K562 (cell line): ENCODE results near the gene TTLL11. TPM values are rescaled to one million over a fixed set of nuclear protein-coding genes. Genes with fewer than 3 reads are reported as not detected.

Experiments
- ATAC-seq: fragments of 200-7000 bp; cut with Tn5 transposase; 3 replicates; pipeline ENCODE4 v1.9.1; 2020; ENCODE audit warnings: moderate library complexity
- BruUV-seq: library from RNA; stranded (reverse); fragments of 400-500 nt; replicated peaks from 2 replicates; lab custom pipeline; 2021; lab: Mats Ljungman, UMichigan
- CTCF ChIA-PET: fragments of 300-600 bp; formaldehyde crosslinking; extraction: SDS; loops from one replicate; lab custom pipeline; 2021; ENCODE audit warnings: low intra/inter-chr PET ratio; lab: Yijun Ruan, JAX
- POLR2A ChIA-PET: fragments of 300-600, 350-650 bp; sonication (Branson Sonifier 250); formaldehyde crosslinking; extraction: SDS; loops from one replicate; lab custom pipeline; 2021; ENCODE audit warnings: antibody characterized with exemption, inconsistent platforms; lab: Yijun Ruan, JAX
- DNase-seq, 4 experiments: peaks; one replicate each; pipeline versions ENCODE4 v3.0.0 to v3.0.0-alpha.2; 2011 to 2018; ENCODE audit warnings: low spot score in 3 of 4, mixed read lengths in 3 of 4; ENCODE audit errors: extremely low read depth in 1 of 4
- FAIRE-seq: peaks from 2 replicates; lab custom pipeline; 2011; peaks lifted over from hg19 to GRCh38; lab: Jason Lieb, UNC
- H2AFZ ChIP-seq: 2 replicates; pipeline ENCODE4 v1.6.0; 2011; ENCODE audit warnings: low read depth, low read length, control low read depth, inconsistent platforms
- H3K27ac ChIP-seq: fragments of 200-600 bp; 3 replicates; pipeline ENCODE4 v1.8.0; 2011; ENCODE audit warnings: low read depth, mild to moderate bottlenecking, control low read depth, inconsistent platforms, low read length, moderate library complexity, mixed read lengths; ENCODE audit errors: extremely low read depth
- H3K27me3 ChIP-seq, 2 experiments: fragments of 300-600 bp in 1 of 2; 2 replicates in 1 of 2; 3 replicates in 1 of 2; pipeline versions ENCODE4 v1.6.0 to v1.8.0; 2011; ENCODE audit warnings: inconsistent platforms in 2 of 2, low read length in 2 of 2, mild to moderate bottlenecking in 1 of 2, mixed read lengths in 1 of 2, moderate library complexity in 1 of 2; ENCODE audit not compliant: control insufficient read depth in 2 of 2, insufficient read depth in 2 of 2
- H3K36me3 ChIP-seq: fragments of 300-600 bp; 3 replicates; pipeline ENCODE4 v1.8.0; 2011; ENCODE audit warnings: mild to moderate bottlenecking, low read length, inconsistent platforms; ENCODE audit not compliant: control insufficient read depth, insufficient read depth
- H3K4me1 ChIP-seq, 2 experiments: fragments of 200-600 bp in 1 of 2; replicated peaks in 1 of 2; 2 replicates in 1 of 2; 3 replicates in 1 of 2; pipeline versions ENCODE4 v1.5.1 to v1.8.0; 2011; ENCODE audit warnings: inconsistent platforms in 2 of 2, low read length in 2 of 2, mild to moderate bottlenecking in 1 of 2, mixed read lengths in 1 of 2, moderate library complexity in 1 of 2; ENCODE audit not compliant: control insufficient read depth in 2 of 2, insufficient read depth in 2 of 2
- H3K4me2 ChIP-seq: 2 replicates; pipeline ENCODE4 v1.6.1; 2011; ENCODE audit warnings: low read length, control low read depth, inconsistent platforms, mixed read lengths; ENCODE audit not compliant: insufficient read depth
- H3K4me3 ChIP-seq: fragments of 200-600 bp; sonication (generic), shearing (Covaris generic); 2 replicates; pipeline ENCODE4 v1.5.1; 2016; ENCODE audit warnings: control low read depth, inconsistent platforms
- H3K79me2 ChIP-seq: fragments of 200-600 bp; 3 replicates; pipeline ENCODE4 v1.8.0; 2011; ENCODE audit warnings: low read length, inconsistent platforms; ENCODE audit not compliant: control insufficient read depth, insufficient read depth
- H3K9ac ChIP-seq, 2 experiments: 2 replicates each; pipeline versions ENCODE4 v1.6.0 to v1.6.1; 2011; ENCODE audit warnings: low read depth in 2 of 2, low read length in 2 of 2, control low read depth in 1 of 2, inconsistent platforms in 1 of 2, mild to moderate bottlenecking in 1 of 2, mixed read lengths in 1 of 2; ENCODE audit not compliant: insufficient read depth in 1 of 2
- H3K9me1 ChIP-seq: one replicate; pipeline ENCODE4 v1.6.0; 2011; ENCODE audit warnings: inconsistent platforms, mild to moderate bottlenecking, low read length, moderate library complexity; ENCODE audit not compliant: control insufficient read depth, insufficient read depth
- H3K9me3 ChIP-seq: replicated peaks from 2 replicates; pipeline ENCODE4 v1.5.1; 2011; ENCODE audit warnings: low read depth, low read length, inconsistent platforms; ENCODE audit not compliant: control insufficient read depth, insufficient read depth
- H4K20me1 ChIP-seq: replicated peaks from 2 replicates; pipeline ENCODE4 v1.6.1; 2011; ENCODE audit warnings: low read length, inconsistent platforms, mixed read lengths; ENCODE audit not compliant: control insufficient read depth, insufficient read depth
- ETV5 ChIP-seq: sonication (generic); formaldehyde crosslinking; IDR thresholded peaks from 2 replicates; pipeline ENCODE4 v1.4.0; 2020; ENCODE audit warnings: low read depth, mild to moderate bottlenecking, missing genetic modification reagents
- NFRKB ChIP-seq: fragments of 450-650 bp; IDR thresholded peaks from 2 replicates; pipeline ENCODE4 v1.6.1; 2016; ENCODE audit warnings: low read depth
- ZNF253 ChIP-seq: fragments of 250-450 bp; sonication (Bioruptor Pico); conservative IDR thresholded peaks from 2 replicates; pipeline ENCODE4 v1.6.1; 2021; ENCODE audit warnings: mild to moderate bottlenecking
- ZNF316 ChIP-seq: fragments of 450-650 bp; IDR thresholded peaks from 2 replicates; pipeline ENCODE4 v1.6.1; 2016
- WGBS: fragments of 100-300 bp; shearing (Covaris generic); methylation state at CpG from one replicate; pipeline ENCODE4 v1.1.6; 2016; ENCODE audit warnings: low coverage, mixed read lengths; ENCODE audit not compliant: insufficient coverage; ENCODE audit errors: missing lambda C conversion rate; 5-methylcytosine and 5-hydroxymethylcytosine counted together
- in situ Hi-C: fragments of 300-500 bp; cut with MboI; formaldehyde crosslinking; loops from 4 replicates; pipeline ENCODE4 v1.15.0; 2018; ENCODE audit warnings: inconsistent platforms, mixed read lengths
- intact Hi-C: fragments of 100-400 bp; cut with micrococcal nuclease; formaldehyde crosslinking; loops from 2 replicates; pipeline ENCODE4 v1.14.2; 2022
- polyA plus RNA-seq, 8 experiments: library from polyadenylated mRNA; depleted of rRNA in 4 of 8; stranded (reverse) in 5 of 8; unstranded in 3 of 8; fragments of >200 nt; fragmentation: Nextera tagmentation in 2 of 8; fragmentation: Illumina TruSeq in 1 of 8; extraction: Ambion mirVana in 2 of 8; extraction: Trizol in 1 of 8; gene quantifications; 2 replicates each; pipeline versions ENCODE4 v1.2.1 to v1.2.3, GENCODE V29; 2011 to 2014; ENCODE audit warnings: inconsistent platforms in 1 of 8, missing spikeins in 1 of 8
- total RNA-seq, 7 experiments: library from RNA; depleted of rRNA in 6 of 7; stranded (reverse); fragments of >200 nt in 6 of 7; fragmentation: Illumina TruSeq in 2 of 7; extraction: Trizol in 2 of 7; gene quantifications; 2 replicates each; pipeline versions ENCODE4 v1.2.1 to v1.2.3, GENCODE V29; 2011 to 2021; ENCODE audit warnings: low replicate concordance in 1 of 7
- TF ChIP-seq, protein P1 (sequence below): fragments of 450-650 bp; IDR thresholded peaks from 2 replicates; pipeline ENCODE4 v1.6.1; 2014; ENCODE audit warnings: low read depth, mild to moderate bottlenecking, moderate library complexity, borderline replicate concordance
- TF ChIP-seq, protein P2 (sequence below), 2 experiments: fragments of 450-650 bp in 1 of 2; IDR thresholded peaks; 2 replicates each; pipeline ENCODE4 v1.6.1; 2011 to 2017; ENCODE audit warnings: low read depth in 2 of 2, antibody characterized with exemption in 1 of 2, borderline replicate concordance in 1 of 2, low read length in 1 of 2, mild to moderate bottlenecking in 1 of 2, mixed read lengths in 1 of 2; ENCODE audit not compliant: control insufficient read depth in 1 of 2
- TF ChIP-seq, protein P3 (sequence below): sonication (generic); formaldehyde crosslinking; IDR thresholded peaks from 2 replicates; pipeline ENCODE4 v1.8.0; 2022; ENCODE audit warnings: mild to moderate bottlenecking, missing genetic modification reagents

TTLL11 gene
- total and polyA plus RNA-seq, 9 of the 15 experiments (the other 6 are each of a cell fraction or from before 2014, with no cell fraction given) = 0.83 to 4.4 (median 2.7) TPM

DNA sequence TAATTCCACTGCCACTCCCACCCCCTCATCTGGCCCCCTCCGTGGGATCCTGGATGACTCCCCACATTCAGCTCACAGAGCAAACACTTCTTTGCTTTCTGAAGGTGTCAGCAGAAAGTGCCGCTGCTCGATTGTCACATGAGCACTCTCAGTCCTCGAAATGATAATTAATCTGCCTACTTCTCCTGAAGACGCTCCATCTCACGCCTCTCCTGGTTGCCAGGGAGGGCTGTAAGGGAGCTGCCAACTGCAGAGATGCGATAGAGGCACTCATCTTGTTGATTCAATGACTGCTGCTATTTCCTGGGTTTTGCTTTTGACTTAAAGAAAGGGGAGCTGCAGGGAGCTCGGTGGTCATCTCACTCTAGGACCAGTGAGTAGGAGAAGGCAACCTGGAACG, 235.2 kb downstream of the TTLL11 start:
- TF ChIP-seq, protein P1, sequence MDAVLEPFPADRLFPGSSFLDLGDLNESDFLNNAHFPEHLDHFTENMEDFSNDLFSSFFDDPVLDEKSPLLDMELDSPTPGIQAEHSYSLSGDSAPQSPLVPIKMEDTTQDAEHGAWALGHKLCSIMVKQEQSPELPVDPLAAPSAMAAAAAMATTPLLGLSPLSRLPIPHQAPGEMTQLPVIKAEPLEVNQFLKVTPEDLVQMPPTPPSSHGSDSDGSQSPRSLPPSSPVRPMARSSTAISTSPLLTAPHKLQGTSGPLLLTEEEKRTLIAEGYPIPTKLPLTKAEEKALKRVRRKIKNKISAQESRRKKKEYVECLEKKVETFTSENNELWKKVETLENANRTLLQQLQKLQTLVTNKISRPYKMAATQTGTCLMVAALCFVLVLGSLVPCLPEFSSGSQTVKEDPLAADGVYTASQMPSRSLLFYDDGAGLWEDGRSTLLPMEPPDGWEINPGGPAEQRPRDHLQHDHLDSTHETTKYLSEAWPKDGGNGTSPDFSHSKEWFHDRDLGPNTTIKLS = no peak
- peak; percentile 43; the same call in 1 of the 2 replicates for TF ChIP-seq ZNF316
- no peak for TF ChIP-seq ETV5
- TF ChIP-seq, all 486 proteins: peak for 1
- ATAC-seq = no peak
- no peak overlapping the region for H3K27ac ChIP-seq
- intact Hi-C loops (loop anchor here (10.0 kb wide), 1 partner anchor 163 kb away; no protein-coding TSS in a partner anchor), in situ Hi-C loops (no loop called here)
- POLR2A ChIA-PET = interaction anchor here (0.7 kb wide), 1 partner anchor 138 kb away, joined by 3 read pairs; no protein-coding TSS in a partner anchor
- peaks cover 2 to 58% of the 10 kb centered on the region in 2 experiments for H3K27me3 ChIP-seq
- H3K9me1 ChIP-seq = no peaks in the 10 kb centered on the region
- H3K4me2 ChIP-seq = no peak overlapping the region
- H3K4me3 ChIP-seq = no peak overlapping the region
- CTCF ChIA-PET = no interaction called here
- no peak overlapping the region for H2AFZ ChIP-seq
- H3K4me1 ChIP-seq = no peaks in the 10 kb centered on the region; a peak in 1 of 5 replicates
- H3K79me2 ChIP-seq = no peaks in the 10 kb centered on the region
- BruUV-seq = no TSS peak
- 2% methylated on average over 9 of the region's 9 CpGs for WGBS
- DNase-seq = no peak
- peaks cover 9% of the 10 kb centered on the region; the same call in 1 of the 2 replicates for H4K20me1 ChIP-seq
- H3K9ac ChIP-seq = no peak overlapping the region
- no peak for FAIRE-seq
- H3K9me3 ChIP-seq = no peaks in the 10 kb centered on the region
- no peaks in the 10 kb centered on the region for H3K36me3 ChIP-seq

DNA sequence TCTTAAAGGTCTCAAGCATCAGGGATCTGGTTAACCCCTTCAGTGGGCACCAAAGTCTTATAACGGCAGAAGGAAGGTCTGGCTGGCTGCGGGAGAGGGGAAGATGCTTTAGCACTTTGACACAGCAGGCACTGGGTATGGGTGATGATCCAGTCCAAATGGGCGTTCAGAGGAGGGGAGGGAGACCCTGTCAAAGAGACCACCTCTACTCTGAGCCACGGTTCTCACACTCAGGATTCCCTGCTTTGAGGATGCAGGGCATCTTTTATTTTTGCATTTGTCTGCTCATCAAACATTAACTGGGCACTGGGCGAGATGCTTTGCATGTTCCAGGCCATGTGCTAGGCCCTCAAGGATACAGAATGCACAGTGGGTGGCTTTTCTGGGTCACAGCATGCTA, 237.6 kb downstream of the TTLL11 start:
- FAIRE-seq (no peak), ATAC-seq (no peak), DNase-seq (no peak)
- no peaks in the 10 kb centered on the region for H3K36me3 ChIP-seq
- H3K27me3 ChIP-seq = peaks cover 8 to 66% of the 10 kb centered on the region in 2 experiments
- 0 out of 2 replicates have a peak, but pooled peaks cover 4% of the 10 kb centered on the region for H4K20me1 ChIP-seq
- no TSS peak for BruUV-seq
- H3K4me2 ChIP-seq = no peak overlapping the region
- CTCF ChIA-PET = no interaction called here
- no peaks in the 10 kb centered on the region for H3K79me2 ChIP-seq
- 0% methylated on average over 3 of the region's 5 CpGs for WGBS
- in situ Hi-C loops (no loop called here), intact Hi-C loops (loop anchor here (10.0 kb wide), 1 partner anchor 161 kb away; no protein-coding TSS in a partner anchor)
- H3K9me3 ChIP-seq = no peaks in the 10 kb centered on the region
- no peaks in the 10 kb centered on the region; a peak in 1 of 5 replicates for H3K4me1 ChIP-seq
- no peak overlapping the region for H3K27ac ChIP-seq
- no peaks in the 10 kb centered on the region for H3K9me1 ChIP-seq
- POLR2A ChIA-PET = no interaction called here
- H3K9ac ChIP-seq = no peak overlapping the region
- H3K4me3 ChIP-seq = no peak overlapping the region
- H2AFZ ChIP-seq = no peak overlapping the region
- TF ChIP-seq, protein P2, sequence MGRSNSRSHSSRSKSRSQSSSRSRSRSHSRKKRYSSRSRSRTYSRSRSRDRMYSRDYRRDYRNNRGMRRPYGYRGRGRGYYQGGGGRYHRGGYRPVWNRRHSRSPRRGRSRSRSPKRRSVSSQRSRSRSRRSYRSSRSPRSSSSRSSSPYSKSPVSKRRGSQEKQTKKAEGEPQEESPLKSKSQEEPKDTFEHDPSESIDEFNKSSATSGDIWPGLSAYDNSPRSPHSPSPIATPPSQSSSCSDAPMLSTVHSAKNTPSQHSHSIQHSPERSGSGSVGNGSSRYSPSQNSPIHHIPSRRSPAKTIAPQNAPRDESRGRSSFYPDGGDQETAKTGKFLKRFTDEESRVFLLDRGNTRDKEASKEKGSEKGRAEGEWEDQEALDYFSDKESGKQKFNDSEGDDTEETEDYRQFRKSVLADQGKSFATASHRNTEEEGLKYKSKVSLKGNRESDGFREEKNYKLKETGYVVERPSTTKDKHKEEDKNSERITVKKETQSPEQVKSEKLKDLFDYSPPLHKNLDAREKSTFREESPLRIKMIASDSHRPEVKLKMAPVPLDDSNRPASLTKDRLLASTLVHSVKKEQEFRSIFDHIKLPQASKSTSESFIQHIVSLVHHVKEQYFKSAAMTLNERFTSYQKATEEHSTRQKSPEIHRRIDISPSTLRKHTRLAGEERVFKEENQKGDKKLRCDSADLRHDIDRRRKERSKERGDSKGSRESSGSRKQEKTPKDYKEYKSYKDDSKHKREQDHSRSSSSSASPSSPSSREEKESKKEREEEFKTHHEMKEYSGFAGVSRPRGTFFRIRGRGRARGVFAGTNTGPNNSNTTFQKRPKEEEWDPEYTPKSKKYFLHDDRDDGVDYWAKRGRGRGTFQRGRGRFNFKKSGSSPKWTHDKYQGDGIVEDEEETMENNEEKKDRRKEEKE (IDR thresholded peaks at IDR 0.05; ENCODE audit: borderline replicate concordance in 1 of 2, control insufficient read depth in 1 of 2, low read depth in 2 of 2, low read length in 1 of 2) = no peak
- TF ChIP-seq NFRKB (no peak), ZNF253 (CRISPR knock-in tag) (no peak)
- TF ChIP-seq, protein P3, sequence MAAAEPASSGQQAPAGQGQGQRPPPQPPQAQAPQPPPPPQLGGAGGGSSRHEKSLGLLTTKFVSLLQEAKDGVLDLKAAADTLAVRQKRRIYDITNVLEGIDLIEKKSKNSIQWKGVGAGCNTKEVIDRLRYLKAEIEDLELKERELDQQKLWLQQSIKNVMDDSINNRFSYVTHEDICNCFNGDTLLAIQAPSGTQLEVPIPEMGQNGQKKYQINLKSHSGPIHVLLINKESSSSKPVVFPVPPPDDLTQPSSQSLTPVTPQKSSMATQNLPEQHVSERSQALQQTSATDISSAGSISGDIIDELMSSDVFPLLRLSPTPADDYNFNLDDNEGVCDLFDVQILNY (CRISPR knock-in tag) = no peak
